Smooth muscle cell (in vitro differentiated cells): ENCODE results near the gene PPM1H. TPM values are rescaled to one million over a fixed set of nuclear protein-coding genes. Genes with fewer than 3 reads are reported as not detected.

Source experiments
- DNase-seq: peaks from one replicate; lab custom pipeline; 2025; ENCODE audit not compliant: unreplicated experiment; lab: John Stamatoyannopoulos, UW
- H2AFZ ChIP-seq: fragments of 200-600 bp; sonication (generic); 2 replicates; pipeline ENCODE4 v1.6.0; 2016; ENCODE audit warnings: antibody characterized with exemption, low read depth, mild to moderate bottlenecking
- H3F3A ChIP-seq: fragments of 200-600 bp; sonication (generic); 2 replicates; pipeline ENCODE4 v1.6.0; 2017; ENCODE audit warnings: antibody characterized with exemption, low read depth
- H3K27ac ChIP-seq: fragments of 200-600 bp; sonication (generic); 2 replicates; pipeline ENCODE4 v1.5.1; 2016; ENCODE audit warnings: low read depth, mild to moderate bottlenecking
- H3K27me3 ChIP-seq: fragments of 200-600 bp; sonication (generic); 2 replicates; pipeline ENCODE4 v1.6.1; 2016; ENCODE audit warnings: low read depth, mild to moderate bottlenecking
- H3K36me3 ChIP-seq: fragments of 200-600 bp; sonication (generic); 2 replicates; pipeline ENCODE4 v1.5.1; 2016; ENCODE audit warnings: low read depth
- H3K4me1 ChIP-seq: fragments of 200-600 bp; sonication (generic); 2 replicates; pipeline ENCODE4 v1.5.1; 2016; ENCODE audit warnings: low read depth
- H3K4me2 ChIP-seq: fragments of 200-600 bp; sonication (generic); 2 replicates; pipeline ENCODE4 v1.6.0; 2016; ENCODE audit warnings: mild to moderate bottlenecking
- H3K4me3 ChIP-seq: fragments of 200-600 bp; sonication (generic); 2 replicates; pipeline ENCODE4 v1.5.1; 2016; ENCODE audit warnings: mild to moderate bottlenecking
- H3K79me2 ChIP-seq: fragments of 200-600 bp; sonication (generic); 2 replicates; pipeline ENCODE4 v1.6.0; 2016; ENCODE audit warnings: low read depth, mild to moderate bottlenecking
- H3K9ac ChIP-seq: fragments of 200-600 bp; sonication (generic); 2 replicates; pipeline ENCODE4 v1.6.0; 2016; ENCODE audit warnings: low read depth
- H3K9me3 ChIP-seq: fragments of 200-600 bp; sonication (generic); replicated peaks from 2 replicates; pipeline ENCODE4 v1.5.1; 2016; ENCODE audit warnings: low read depth
- H4K20me1 ChIP-seq: fragments of 200-600 bp; sonication (generic); 2 replicates; pipeline ENCODE4 v1.6.0; 2016; ENCODE audit warnings: low read depth
- CTCF ChIP-seq: fragments of 200-600 bp; sonication (generic); IDR thresholded peaks from 2 replicates; pipeline ENCODE4 v1.5.1; 2017; ENCODE audit warnings: borderline replicate concordance, mild to moderate bottlenecking, antibody characterized with exemption; ENCODE audit not compliant: insufficient read depth, poor library complexity, severe bottlenecking
- WGBS: methylation state at CpG from one replicate; pipeline ENCODE4 v1.1.7; 2016; ENCODE audit warnings: low lambda C conversion rate; 5-methylcytosine and 5-hydroxymethylcytosine counted together
- polyA plus RNA-seq: library from polyadenylated mRNA; unstranded; fragments of >200 nt; fragmentation: Nextera tagmentation; extraction: Ambion mirVana; gene quantifications from 2 replicates; pipeline ENCODE4 v1.2.1, GENCODE V29; 2016
- total RNA-seq: library from RNA; depleted of rRNA; stranded (reverse); fragments of >200 nt; gene quantifications from 2 replicates; pipeline ENCODE4 v1.2.3, GENCODE V29; 2014

PPM1H gene
- total and polyA plus RNA-seq, 2 experiments from 2014 or later, result 0.56 to 3.6 TPM

- 81% methylated on average over 5 of the region's 5 CpGs for WGBS
- DNase-seq, result no peak
- Histone ChIP-seq H3K27me3 (no peaks in the 10 kb centered on the region), H3K36me3 (no peaks in the 10 kb centered on the region), H3F3A (peaks cover 3% of the 10 kb centered on the region), H2AFZ (no peak overlapping the region), H3K4me2 (no peak overlapping the region), H4K20me1 (no peaks in the 10 kb centered on the region), H3K79me2 (no peaks in the 10 kb centered on the region), H3K27ac (no peak overlapping the region), H3K4me3 (no peak overlapping the region), H3K4me1 (peaks cover 6% of the 10 kb centered on the region), H3K9ac (no peak overlapping the region), H3K9me3 (no peaks in the 10 kb centered on the region)
- TF ChIP-seq CTCF, result no peak
Measured at GRCh38 chr12:62637679-62638078, 297.3 kb downstream of the PPM1H start.

GRCh38 chr12:62635649-62636048, 299.3 kb downstream of the PPM1H start:
- Histone ChIP-seq H3K79me2 (no peaks in the 10 kb centered on the region), H3F3A (peaks cover 8% of the 10 kb centered on the region), H3K27me3 (peaks cover 7% of the 10 kb centered on the region), H3K4me2 (no peak overlapping the region), H3K9me3 (no peaks in the 10 kb centered on the region), H4K20me1 (no peaks in the 10 kb centered on the region), H3K4me3 (no peak overlapping the region), H2AFZ (no peak overlapping the region), H3K36me3 (no peaks in the 10 kb centered on the region), H3K27ac (no peak overlapping the region), H3K9ac (no peak overlapping the region), H3K4me1 (peaks cover 9% of the 10 kb centered on the region)
- no peak for TF ChIP-seq CTCF
- WGBS, result 83% methylated on average over 1 of the region's 1 CpG
- no peak for DNase-seq

GRCh38 chr12:62632411-62632918, 302.5 kb downstream of the PPM1H start:
- H3K27ac ChIP-seq, result no peak overlapping the region
- no peak for TF ChIP-seq CTCF
- peaks cover 26% of the 10 kb centered on the region for H3K27me3 ChIP-seq
- H3K36me3 ChIP-seq, result no peaks in the 10 kb centered on the region
- 8% methylated on average over 22 of the region's 22 CpGs for WGBS
- peak overlapping the region; percentile 23 for H3K9ac ChIP-seq
- H3K79me2 ChIP-seq, result no peaks in the 10 kb centered on the region
- H3K4me1 ChIP-seq, result peaks cover 22% of the 10 kb centered on the region
- peak overlapping the region; percentile 59 for H3K4me3 ChIP-seq
- peak overlapping the region; percentile 89 for H3K4me2 ChIP-seq
- peaks cover 4% of the 10 kb centered on the region for H3F3A ChIP-seq
- no peaks in the 10 kb centered on the region for H3K9me3 ChIP-seq
- H2AFZ ChIP-seq, result no peak overlapping the region
- no peak for DNase-seq
- no peaks in the 10 kb centered on the region for H4K20me1 ChIP-seq
